Measurements from ENCODE around the gene HMG20A. TPM values are rescaled to one million over a fixed set of nuclear protein-coding genes. Genes with fewer than 3 reads are reported as not detected.

HMG20A gene
- total and polyA plus RNA-seq, 9 of the 15 experiments (the other 6 are each of a cell fraction or from before 2014, with no cell fraction given): 25.0 to 68.1 (median 38.9) TPM

GRCh38 chr15:77482570-77482969, 61.9 kb downstream of the HMG20A start:
- Histone ChIP-seq H3K9me1 (ENCODE audit: control insufficient read depth, insufficient read depth, low read length) (no peaks in the 10 kb centered on the region), H3K9me3 (replicated peaks; ENCODE audit: control insufficient read depth, insufficient read depth, low read depth, low read length) (no peaks in the 10 kb centered on the region), H2AFZ (ENCODE audit: low read depth, low read length) (no peak overlapping the region), H3K79me2 (ENCODE audit: control insufficient read depth, insufficient read depth, low read length) (no peaks in the 10 kb centered on the region), H3K4me1 (replicated peaks in 1 of 2; ENCODE audit: control insufficient read depth in 2 of 2, insufficient read depth in 2 of 2, low read length in 2 of 2) (no peaks in the 10 kb centered on the region), H3K9ac (ENCODE audit: insufficient read depth in 1 of 2, low read depth in 2 of 2, low read length in 2 of 2) (no peak overlapping the region), H3K27ac (ENCODE audit: extremely low read depth, low read depth, low read length) (no peak overlapping the region), H3K36me3 (ENCODE audit: control insufficient read depth, insufficient read depth, low read length) (peaks cover 62% of the 10 kb centered on the region; the same call in 2 of the 3 replicates), H4K20me1 (replicated peaks; ENCODE audit: control insufficient read depth, insufficient read depth, low read length) (no peaks in the 10 kb centered on the region), H3K4me2 (ENCODE audit: insufficient read depth, low read length) (no peak overlapping the region), H3K4me3 (no peak overlapping the region), H3K27me3 (ENCODE audit: control insufficient read depth in 2 of 2, insufficient read depth in 2 of 2, low read length in 2 of 2) (no peaks in the 10 kb centered on the region)
- FAIRE-seq (no peak), DNase-seq (ENCODE audit: extremely low read depth in 1 of 4, low spot score in 3 of 4) (no peak), ATAC-seq (no peak)
- intact Hi-C loops (cut with micrococcal nuclease): no loop called here
- ChIA-PET POLR2A (interaction anchor here (0.7 to 1.7 kb wide), 3 partner anchors 9 to 165 kb away, joined by 3 to 5 read pairs (median 3); no protein-coding TSS in a partner anchor), CTCF (ENCODE audit: low intra/inter-chr PET ratio) (no interaction called here)
- in situ Hi-C loops (cut with MboI): no loop called here
- WGBS (ENCODE audit: insufficient coverage, low coverage, missing lambda C conversion rate): 90% methylated on average over 2 of the region's 2 CpGs
- TF ChIP-seq FOS (IDR thresholded peaks at IDR 0.05; ENCODE audit: extremely low read depth, insufficient read length): no peak
- no peak for TF ChIP-seq TAL1 (IDR thresholded peaks at IDR 0.05)
- no peak for TF ChIP-seq ZKSCAN8 (CRISPR knock-in tag; IDR thresholded peaks at IDR 0.05)
- no peak for TF ChIP-seq SIN3B (IDR thresholded peaks at IDR 0.05; ENCODE audit: low read depth)
- TF ChIP-seq PYGO2 (tag; IDR thresholded peaks at IDR 0.05): no peak
- TF ChIP-seq HDAC2 (IDR thresholded peaks at IDR 0.05): no peak
- no peak for TF ChIP-seq CTCF (IDR thresholded peaks at IDR 0.05 in 2 of 3, conservative IDR thresholded peaks at IDR 0.05 in 1 of 3; ENCODE audit: insufficient read depth in 2 of 3, low read depth in 1 of 3, low read length in 3 of 3)
- TF ChIP-seq PTBP1 (IDR thresholded peaks at IDR 0.05; ENCODE audit: low read depth, low read length): no peak
- no TSS peak for BruUV-seq (replicated peaks)
